SW480 (cell line): ENCODE data around the gene TMPRSS12.
"Not testable (repeated sequence)": the region's sequence is repeated elsewhere in the genome, so short reads cannot be mapped to it uniquely, and the experiment has no call there.

Experiments used
- DNase-seq: peaks from one replicate; pipeline ENCODE4 v3.0.0-alpha.2; 2016; ENCODE audit warnings: low spot score

TMPRSS12 gene

DNA sequence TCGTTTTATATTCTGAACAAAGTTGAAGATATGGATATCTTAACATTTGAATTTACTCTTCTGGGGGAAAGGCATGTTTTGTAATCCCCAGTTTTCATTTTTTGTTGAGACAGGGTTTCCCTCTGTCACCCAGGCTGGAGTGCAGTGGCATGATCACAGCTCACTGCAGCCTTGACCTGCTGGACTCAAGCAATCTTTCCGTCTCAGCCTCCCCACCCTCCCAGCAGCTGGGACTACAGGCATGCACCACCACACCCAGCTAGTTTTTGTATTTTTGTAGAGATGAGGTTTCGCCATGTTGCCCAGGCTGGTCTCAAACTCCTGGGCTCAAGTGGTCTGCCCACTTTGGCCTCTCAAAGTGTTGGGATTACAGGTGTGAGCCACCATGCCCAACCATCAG, 84.2 kb downstream of the TMPRSS12 start:
- DNase-seq = not testable (repeated sequence)

DNA sequence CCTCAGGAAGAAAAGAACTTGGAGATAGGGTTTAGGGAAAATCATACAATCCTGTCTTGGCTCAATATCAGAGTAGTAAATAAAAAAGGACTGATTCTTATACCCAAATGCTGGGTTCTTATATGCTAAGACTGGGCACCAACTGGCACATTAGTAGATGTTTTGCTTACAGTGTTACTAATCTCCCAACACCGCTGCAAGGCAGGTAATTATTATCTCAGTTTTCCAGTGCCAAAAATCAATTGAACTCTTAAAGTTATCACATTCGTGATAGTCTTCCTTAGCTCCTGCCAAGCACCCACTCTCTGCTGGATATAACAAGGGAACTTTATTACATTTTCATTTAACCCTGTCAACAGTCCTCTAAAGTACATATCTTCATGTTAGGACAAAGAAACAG, 84.6 kb downstream of the TMPRSS12 start:
- DNase-seq = no peak

DNA sequence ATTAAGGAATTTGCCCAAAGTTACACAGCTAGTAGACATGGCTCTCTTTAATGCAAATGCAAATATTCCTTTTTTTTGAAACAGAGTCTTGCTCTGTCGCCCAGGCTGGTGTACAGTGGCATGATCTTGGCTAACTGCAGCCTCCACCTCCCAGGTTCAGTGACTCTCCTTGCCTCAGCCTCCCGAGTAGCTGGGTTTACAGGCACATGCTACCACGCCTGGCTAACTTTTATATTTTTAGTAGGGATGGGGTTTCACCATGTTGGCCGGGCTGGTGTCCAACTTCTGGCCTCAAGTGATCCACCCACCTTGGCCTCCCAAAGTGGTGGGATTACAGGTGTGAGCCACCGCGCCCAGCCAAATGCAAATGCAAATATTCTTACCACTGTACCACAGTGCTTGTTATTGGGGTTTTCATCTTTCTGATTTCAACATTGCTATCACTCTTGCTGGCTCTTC, 85.1 kb downstream of the TMPRSS12 start:
- DNase-seq = no peak

DNA sequence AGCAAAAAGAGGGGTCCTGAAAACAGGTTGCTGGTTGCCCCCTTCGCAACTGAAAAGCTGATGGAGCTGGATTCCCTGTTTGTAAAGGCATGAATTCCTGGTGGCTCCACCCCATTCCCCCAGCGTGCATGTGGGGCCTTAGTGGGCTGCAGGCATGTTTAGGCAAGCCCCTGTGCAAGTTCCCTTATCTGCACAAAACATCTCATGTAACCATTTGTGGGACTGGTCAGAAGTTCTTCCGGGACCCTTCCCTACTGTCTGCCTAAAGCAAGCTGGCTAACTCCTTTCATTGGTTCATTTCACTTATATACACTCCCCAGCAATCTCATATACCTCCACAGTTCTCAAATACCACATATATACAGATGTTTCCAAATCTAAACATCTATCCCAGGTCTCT, 85.7 kb downstream of the TMPRSS12 start:
- DNase-seq = no peak

DNA sequence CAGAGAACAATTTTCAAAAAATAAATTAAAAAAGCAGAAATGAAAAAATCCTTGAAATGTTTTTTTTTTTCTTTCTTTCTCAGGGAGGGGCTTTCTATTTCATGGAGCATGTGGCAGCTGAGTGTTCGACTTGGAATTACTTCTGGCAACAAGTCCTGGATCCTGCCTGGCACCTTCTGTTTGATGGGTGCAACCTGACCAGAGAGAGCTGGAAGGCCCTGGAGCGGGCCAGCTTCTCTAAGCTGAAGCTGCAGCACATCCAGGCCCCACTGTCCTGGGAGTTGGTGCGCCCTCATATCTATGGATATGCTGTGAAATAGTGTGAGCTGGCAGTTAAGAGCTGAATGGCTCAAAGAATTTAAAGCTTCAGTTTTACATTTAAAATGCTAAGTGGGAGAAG, 87.1 kb downstream of the TMPRSS12 start:
- DNase-seq = no peak

DNA sequence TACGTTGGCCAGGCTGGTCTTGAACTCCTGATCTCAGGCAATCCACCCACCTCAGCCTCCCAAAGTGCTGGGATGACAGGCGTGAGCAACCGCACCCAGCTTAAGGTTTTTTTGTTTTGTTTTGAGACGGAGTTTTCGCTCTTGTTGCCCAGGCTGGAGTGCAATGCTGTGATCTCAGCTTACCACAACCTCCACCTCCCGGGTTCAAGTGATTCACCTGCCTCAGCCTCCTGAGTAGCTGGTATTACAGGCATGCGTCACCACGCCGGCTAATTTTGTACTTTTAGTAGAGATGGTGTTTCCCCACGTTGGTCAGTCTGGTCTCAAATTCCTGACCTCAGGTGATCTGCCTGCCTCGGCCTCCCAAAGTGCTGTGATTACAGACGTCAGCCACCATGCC, 87.8 kb downstream of the TMPRSS12 start:
- not testable (repeated sequence) for DNase-seq

DNA sequence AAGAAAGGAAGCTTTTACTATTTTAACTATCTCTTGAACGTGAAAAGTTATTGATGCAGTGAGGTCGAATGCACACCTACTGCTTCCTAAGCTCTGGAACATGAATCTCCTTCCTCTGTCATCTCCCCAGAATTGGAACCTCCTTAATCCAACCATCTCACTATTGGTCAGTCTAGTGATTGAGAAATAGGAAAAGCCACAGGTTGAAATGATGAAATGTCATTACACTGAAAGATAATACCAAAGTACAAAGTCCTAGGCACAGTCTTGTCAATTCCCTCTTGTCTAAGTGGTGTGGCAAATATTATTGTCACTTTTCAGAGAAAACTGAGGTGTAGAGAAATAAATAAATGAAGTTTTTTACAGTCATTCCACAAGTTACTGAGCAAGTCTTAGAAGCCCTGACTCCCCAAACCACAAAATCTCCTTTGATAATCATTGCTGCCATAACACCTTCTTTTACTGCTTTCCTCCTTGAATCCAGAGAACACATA, 90.1 kb downstream of the TMPRSS12 start:
- DNase-seq = no peak

DNA sequence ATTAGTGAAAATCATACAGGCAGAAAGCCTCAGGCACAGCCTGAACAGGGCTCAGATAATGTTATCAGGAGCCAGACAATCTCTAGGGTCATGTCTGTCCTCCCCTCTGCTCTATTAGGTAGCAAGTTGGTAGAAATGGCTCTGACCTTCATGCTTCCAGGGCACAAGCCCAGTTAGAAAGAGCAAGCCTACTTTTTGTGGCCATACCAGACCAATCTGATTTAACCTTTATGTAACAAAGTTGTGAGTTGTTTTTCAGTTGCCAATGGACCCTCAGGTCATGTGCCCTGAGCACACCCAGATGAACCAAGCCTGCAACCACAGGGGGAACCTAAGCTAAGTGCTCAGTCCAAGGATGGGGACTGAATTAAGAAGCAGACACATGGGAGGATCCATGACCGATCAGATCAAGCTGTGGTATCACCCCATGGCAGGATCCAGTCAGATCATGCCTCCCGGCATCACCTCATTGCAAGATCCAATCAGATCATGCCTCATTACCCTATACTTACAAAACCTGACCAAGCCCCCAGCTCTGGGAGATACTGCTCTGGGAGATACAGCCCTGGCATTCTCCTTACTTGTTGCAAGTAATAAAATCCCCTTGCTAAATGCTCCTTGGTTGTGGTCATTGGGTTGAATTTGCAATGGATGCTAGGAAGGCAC, 90.9 kb downstream of the TMPRSS12 start:
- no peak for DNase-seq

DNA sequence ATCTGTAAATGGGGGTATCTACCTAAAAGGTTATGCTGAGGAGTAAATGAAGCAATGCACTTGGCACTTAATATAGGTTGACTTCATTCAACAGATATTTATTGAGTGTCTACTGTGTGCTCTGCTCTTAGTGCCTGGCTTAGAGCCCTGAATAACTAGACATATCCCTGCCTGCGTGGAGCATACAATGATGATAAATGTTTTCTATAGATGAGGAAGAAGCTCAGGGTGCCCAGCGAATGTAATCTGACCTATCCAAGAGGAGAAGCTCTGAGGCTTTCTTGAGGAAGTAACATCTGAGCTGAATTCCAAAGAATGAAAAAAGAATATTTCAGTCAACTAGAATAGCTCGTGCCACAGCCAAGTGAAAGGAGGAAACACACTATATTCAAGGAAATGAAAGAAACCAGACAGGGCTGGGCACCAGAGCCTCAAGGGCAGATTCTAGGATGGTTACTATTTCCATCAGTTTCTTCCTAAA, 91.7 kb downstream of the TMPRSS12 start:
- DNase-seq = no peak

DNA sequence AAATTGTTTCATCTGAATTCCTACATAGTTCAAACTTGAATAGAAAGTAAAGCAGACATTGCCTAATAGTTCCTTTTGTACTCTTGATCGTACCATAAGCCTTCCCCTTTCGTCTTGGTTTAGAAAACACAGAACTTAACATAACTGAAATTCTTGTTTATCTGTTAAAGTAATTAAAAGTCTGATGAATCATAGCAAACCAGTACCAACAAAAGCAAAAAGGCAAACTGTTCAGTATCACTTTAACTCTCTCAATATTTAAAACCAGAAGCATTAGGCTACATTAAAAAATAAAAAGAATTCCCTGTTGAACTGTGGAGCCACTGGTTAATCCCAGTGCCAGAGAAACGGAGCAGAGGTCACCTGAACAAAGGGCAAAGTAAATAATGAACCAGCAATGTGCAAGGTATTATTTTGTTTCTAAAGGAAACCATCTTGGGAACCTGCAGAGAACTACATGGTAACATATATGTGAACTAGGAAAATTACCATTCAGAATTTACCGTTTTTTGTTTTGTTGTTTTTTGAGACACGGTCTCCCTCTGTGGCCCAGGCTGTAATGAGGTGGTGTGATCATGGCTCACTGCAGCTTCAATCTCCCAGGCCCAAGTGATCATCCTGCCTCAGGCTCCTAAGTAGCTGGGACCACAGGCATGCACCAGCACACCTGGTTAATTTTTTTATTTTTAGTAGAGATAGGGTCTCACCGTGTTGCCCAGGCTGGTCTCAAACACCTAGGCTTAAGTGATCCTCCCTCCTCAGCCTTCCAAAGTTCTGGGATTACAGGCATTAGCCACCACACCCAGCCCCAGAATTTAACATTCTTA, 92.5 kb downstream of the TMPRSS12 start:
- DNase-seq = no peak

DNA sequence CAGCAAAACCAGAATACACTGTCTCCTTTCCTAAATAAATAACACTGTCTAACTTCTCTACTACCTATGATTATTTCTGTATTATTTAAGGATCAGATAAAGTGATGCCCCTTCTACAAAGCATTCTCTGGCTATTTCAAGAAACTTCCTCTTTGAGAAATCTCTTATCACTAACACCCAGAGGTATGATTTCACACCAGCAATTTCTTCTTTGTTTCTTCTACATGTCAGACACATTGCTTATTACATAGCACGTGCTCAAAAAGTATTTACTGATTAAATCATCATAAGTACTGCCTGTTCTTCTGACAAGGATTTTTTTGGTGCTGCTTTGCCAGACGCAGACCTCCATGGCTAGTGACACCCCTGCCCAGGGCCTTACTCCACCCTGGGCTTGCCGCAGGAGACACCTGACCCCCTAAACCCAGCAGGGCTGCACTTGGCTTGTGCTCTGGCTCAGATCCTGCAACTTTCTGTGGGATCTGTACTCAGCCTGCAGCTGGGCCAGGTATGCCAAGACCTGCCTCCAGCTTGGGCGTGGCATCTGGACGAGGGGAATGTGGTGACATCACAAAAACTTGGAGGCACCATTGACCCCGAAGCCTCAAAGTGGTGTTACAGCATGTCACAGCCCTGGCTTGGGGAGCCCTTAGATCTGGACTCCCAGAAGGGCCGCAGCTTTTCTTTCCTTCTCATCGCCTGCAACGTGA, 94.2 kb downstream of the TMPRSS12 start:
- no peak for DNase-seq
